22Rv1 (cell line): ENCODE measurements around the gene WDSUB1.

Experiments
- H3K27ac ChIP-seq: fragments of 450-650 bp; 2 replicates; pipeline ENCODE4 v1.5.1; 2017
- ZFX ChIP-seq: fragments of 450-650 bp; IDR thresholded peaks from 2 replicates; pipeline ENCODE4 v1.6.1; 2017; ENCODE audit warnings: antibody characterized with exemption, borderline replicate concordance
- TF ChIP-seq, protein P1 (sequence below): fragments of 450-650 bp; IDR thresholded peaks from 2 replicates; pipeline ENCODE4 v1.5.1; 2017; ENCODE audit warnings: mild to moderate bottlenecking

WDSUB1 gene

DNA sequence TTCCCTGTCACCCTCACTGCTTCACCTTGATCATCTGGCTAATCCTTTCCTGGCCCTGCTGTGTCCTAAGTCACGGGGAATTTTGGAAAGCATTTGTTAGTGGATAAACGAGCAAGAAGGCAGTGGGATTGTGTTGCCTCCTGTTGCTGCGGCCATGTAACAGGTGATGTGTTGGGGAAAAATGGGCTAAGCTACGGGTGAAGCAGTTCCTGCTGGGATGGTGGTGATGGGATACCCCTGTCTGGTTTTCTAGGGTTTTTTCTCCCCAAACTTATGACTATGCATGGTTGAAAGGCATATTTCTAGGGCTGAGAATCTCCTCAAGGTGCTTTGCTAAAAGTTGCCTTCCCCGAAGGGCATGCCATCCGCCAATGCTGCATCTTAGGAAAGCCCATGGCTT, 68.1 kb downstream of the WDSUB1 start:
- H3K27ac ChIP-seq = no peak overlapping the region
- TF ChIP-seq, protein P1, sequence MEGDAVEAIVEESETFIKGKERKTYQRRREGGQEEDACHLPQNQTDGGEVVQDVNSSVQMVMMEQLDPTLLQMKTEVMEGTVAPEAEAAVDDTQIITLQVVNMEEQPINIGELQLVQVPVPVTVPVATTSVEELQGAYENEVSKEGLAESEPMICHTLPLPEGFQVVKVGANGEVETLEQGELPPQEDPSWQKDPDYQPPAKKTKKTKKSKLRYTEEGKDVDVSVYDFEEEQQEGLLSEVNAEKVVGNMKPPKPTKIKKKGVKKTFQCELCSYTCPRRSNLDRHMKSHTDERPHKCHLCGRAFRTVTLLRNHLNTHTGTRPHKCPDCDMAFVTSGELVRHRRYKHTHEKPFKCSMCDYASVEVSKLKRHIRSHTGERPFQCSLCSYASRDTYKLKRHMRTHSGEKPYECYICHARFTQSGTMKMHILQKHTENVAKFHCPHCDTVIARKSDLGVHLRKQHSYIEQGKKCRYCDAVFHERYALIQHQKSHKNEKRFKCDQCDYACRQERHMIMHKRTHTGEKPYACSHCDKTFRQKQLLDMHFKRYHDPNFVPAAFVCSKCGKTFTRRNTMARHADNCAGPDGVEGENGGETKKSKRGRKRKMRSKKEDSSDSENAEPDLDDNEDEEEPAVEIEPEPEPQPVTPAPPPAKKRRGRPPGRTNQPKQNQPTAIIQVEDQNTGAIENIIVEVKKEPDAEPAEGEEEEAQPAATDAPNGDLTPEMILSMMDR = no peak
- no peak for TF ChIP-seq ZFX

DNA sequence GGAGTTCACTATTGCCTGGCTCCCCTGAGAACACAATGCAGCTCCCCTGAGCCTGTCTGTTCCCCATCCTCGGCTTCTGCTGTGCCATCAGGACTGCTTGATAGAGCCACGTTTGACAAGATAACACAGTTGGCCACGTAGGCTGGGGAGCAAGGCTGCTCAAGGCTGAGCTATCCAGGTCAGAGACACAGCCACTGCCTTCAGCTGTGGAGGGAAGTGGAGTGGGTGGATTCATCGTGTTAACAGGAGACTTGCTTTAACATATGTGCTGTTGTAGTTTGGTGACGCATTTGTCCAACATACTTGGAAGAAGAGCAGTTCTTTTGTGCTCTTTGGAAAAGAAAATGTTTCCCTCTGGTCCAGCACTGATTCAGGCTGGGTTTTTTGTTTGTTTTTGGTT, 68.8 kb downstream of the WDSUB1 start:
- H3K27ac ChIP-seq = no peak overlapping the region
- TF ChIP-seq ZFX = no peak
- TF ChIP-seq, protein P1 = no peak

DNA sequence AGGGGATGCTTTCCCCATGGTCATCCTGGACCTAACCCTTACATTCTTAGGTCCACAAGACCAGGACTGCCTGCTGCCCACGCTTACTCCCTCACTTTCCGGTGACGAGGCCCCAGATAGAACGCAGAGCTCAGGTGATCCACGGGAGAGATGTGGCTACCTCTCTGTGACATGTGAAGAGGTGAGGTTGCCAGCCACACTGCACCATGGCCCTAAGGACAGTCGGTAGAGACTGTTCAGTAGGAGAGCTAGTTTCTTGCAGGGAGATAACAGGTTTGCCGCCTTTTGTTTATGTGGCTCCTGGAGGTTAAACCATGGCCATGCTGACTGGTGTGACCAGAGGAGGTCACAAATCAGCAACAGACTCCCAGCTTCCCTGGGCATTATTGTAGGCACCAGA, 71.4 kb downstream of the WDSUB1 start:
- TF ChIP-seq, protein P1 = no peak
- no peak for TF ChIP-seq ZFX
- no peak overlapping the region for H3K27ac ChIP-seq

DNA sequence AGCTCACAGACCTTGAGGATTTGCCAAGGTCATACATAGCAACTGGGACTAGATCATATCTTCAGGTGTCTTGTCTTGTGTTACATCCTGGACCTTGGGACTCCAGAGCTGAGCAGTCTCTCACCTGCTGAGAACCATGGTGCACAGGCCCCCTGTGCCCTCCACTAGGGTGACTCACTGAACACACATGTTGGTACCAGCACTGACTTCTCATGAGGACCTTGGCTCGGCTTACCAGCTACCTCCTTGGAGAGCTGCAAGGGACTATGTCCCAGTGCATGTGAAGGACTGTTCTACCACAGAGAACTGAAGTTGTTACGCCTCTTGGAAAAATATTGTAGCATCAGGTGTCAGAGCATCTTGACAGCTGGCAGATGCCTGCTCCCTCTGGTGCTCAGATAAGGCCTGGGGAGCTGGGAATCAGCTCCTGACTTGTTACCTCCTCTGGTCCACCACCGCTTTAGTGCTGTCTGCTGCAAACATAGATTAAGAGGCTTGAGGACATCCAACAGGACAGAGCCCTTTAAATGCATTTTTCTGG, 72.1 kb downstream of the WDSUB1 start:
- TF ChIP-seq ZFX = no peak
- TF ChIP-seq, protein P1 = no peak
- no peak overlapping the region for H3K27ac ChIP-seq

DNA sequence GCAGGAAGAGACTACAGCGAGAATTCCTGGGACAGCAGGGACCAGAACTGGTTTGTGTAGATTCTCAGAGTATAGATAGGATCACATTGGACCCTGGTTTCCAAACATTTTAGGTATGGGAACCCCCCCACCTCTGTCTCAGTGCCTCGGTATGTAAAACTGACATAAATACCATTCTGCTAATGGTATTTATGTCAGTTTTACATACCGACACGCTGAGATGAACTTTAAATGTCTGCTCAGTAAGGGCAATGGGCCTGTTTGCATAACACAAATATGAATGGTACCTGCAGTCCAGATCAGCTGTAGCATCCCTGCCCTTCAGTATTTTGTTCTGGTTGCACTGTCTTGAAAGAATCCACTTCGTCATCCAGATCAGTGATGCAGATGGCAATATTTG, 73.2 kb downstream of the WDSUB1 start:
- no peak for TF ChIP-seq ZFX
- TF ChIP-seq, protein P1 = no peak

DNA sequence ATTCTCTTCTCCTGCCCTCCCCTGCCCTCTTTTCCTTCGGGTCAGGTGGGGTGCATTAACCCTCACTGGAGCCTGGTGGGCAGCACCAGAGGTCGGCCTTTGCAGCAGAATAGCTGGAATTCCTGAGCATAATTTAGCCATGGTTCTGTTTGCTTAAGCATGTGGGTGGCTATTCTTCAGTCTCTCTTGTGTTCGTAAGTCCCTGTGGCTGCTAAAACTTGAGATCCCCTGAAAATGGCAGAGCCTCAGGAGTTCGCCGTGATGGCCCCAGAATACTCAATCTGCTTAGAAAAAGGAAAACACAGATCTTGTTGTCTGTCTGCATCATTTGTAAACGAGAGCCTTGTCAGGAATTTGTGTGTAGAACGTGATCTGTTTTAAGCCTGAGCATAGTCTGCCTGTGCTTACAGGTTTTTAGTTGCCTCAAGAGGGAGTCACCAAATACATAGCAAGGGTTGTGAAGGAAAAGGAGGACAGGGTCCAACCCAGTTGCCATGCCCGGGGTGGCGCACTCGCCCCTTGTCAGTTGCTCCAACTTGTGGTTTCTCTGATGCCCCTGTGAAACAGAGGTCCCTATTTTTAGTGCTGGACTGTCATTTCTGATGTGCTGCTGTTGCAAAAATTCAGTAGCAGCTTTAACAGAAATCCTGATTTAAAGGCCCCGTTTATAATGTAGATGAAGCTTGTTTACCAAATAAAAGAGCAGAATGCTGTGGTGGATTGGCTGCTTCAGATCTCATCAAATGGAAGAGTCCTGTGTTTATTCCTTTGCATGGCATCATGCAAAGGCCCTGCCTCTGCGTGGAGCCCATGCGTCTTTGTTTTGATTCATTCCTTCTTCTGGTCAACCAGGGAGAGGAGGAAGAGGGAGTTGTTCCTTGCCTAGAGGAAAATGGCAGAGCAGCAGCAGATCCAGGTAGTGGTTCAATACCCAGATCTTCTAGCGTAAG, 74.8 kb downstream of the WDSUB1 start:
- no peak overlapping the region for H3K27ac ChIP-seq
- TF ChIP-seq ZFX = no peak
- TF ChIP-seq, protein P1 = no peak

More for the DNA sequence above, 73.2 kb downstream of the WDSUB1 start:
- H3K27ac ChIP-seq = no peak overlapping the region
